NCI-H526 (cell line): ENCODE data around the gene BLOC1S6.

Source experiments
- DNase-seq, 2 experiments: peaks; one replicate each; lab custom pipeline; 2025; lab: John Stamatoyannopoulos, UW

BLOC1S6 gene, protein sequence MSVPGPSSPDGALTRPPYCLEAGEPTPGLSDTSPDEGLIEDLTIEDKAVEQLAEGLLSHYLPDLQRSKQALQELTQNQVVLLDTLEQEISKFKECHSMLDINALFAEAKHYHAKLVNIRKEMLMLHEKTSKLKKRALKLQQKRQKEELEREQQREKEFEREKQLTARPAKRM

GRCh38 chr15:45587095-45587862 is at the start of gene BLOC1S6:
TSS of gene BLOC1S6 (plus strand) at chr15:45587379. CDS start at chr15:45587444, 65 bp downstream.
- DNase-seq: peak; percentile 86 to 94

DNA sequence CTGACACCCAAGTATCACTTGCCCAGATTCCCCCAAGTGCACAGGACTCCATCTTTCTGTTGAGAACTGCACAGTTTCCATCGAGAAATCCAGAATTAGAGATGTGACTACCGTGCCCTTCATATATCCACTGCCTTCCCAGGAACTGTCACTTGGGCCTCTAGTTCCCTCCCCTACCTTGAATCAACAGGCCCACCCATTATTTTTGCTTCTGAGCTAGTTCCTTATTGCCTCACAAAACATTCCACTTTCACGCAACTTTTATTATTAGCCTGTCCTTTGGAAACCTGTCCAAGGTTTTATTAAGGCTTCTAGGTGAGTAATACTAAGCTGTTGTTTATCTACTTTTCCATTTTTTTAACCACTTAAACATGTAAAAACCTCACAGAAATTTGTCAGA is 47.5 kb upstream of the BLOC1S6 start:
- no peak for DNase-seq

DNA sequence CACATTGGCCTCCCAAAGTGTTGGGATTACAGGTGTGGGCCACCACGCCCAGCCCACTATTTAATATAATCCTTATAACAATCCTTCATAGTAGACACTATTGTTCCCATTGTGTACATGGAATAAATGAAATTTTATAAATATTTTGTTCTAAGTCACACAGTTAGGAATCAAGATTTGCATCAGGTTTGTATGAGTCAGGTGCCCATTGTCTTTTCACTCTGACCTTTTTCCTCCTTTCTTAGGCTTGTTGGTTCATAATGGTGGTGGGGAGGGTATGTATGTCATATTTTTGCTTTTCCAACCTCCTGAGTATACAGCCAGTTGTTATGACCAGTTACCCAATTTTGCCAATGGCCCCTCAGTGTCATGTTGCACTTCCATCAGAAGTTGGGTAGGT is 46.6 kb upstream of the BLOC1S6 start:
- no peak for DNase-seq

- DNase-seq: no peak
Observed at GRCh38 chr15:45543051-45543450, 44.1 kb upstream of the BLOC1S6 start.

DNA sequence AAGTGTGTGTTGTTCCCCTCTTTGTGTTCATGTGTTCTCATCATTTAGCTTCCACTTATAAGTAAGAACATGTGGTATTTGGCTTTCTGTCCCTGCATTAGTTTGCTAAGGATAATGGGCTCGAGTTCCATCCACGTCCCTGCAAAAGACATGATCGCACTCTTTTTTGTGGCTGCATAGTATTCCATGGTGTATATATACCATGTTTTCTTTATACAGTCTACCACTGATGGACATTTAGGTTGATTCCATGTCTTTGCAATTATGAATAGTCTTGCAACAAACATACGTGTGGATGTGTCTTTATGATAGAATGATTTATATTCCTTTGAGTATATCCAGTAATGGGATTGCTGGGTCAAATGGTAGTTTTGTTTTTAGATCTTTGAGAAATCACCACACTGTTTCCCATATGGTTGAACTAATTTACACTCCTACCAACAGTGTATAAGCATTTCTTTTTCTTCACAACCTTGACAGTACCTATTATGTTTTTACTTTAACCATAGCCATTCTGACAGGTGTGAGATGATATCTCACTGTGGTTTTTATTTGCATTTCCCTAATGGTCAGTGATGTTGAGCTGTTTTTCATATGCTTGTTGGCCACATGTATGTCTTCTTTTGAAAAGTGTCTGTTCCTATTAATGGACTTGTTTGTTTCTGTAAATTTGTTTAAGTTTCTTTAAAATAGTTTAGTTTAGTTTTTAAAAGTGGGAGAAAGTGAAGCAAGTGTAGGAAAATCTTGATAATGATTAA is 42.7 kb upstream of the BLOC1S6 start:
- DNase-seq: peak; percentile 62 to 74

- no peak for DNase-seq
Observed at GRCh38 chr15:45546789-45547188, 40.4 kb upstream of the BLOC1S6 start.

DNA sequence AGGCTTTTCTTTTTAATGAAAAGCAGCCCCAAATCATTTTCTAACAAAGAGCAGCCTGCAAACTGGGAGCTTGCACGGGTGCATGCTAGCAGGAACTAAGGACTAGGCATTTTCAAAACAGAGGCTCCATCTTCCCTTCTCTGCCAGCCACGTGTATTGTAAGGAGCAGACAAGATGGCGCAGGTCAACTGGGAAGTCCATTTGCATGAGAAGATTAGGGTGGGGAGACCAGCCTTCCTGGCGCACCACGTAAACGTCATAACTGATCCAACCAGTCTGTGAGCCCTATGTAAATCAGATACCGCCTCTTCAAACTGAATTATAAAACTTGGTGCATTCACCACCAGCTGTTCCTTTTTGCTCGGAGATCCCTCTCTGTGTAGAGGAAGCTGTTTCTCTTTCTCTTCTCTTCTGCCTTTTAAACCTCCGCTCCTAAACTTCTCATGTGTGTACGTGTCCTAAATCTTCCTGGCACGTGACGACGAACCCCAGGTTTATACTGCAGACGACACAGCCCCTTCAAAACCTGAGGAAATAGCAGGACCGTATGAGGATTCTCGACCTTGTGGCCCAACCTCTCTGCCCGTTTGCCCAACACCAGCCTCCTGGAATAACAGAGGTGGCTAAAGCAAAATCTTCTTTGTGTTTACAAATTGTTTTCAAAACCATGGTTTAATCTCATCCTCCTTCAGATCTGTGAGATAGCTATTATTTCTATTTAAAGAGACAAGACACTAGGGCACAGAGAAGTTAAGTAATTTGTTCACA is 38.2 kb upstream of the BLOC1S6 start:
- peak in 1 of 2 experiments; percentile 10 for DNase-seq

GRCh38 chr15:45549541-45550220 is 37.5 kb upstream of the BLOC1S6 start:
- DNase-seq: no peak

- DNase-seq: no peak
Observed at GRCh38 chr15:45550436-45550835, 36.7 kb upstream of the BLOC1S6 start.

- DNase-seq: no peak
Observed at GRCh38 chr15:45551676-45552075, 35.5 kb upstream of the BLOC1S6 start.

GRCh38 chr15:45555934-45556608 is 31.1 kb upstream of the BLOC1S6 start:
- no peak for DNase-seq

GRCh38 chr15:45572617-45573016 is 14.6 kb upstream of the BLOC1S6 start:
- DNase-seq: no peak

GRCh38 chr15:45573961-45574629 is 13.1 kb upstream of the BLOC1S6 start:
- peak in 1 of 2 experiments; percentile 36 for DNase-seq

DNA sequence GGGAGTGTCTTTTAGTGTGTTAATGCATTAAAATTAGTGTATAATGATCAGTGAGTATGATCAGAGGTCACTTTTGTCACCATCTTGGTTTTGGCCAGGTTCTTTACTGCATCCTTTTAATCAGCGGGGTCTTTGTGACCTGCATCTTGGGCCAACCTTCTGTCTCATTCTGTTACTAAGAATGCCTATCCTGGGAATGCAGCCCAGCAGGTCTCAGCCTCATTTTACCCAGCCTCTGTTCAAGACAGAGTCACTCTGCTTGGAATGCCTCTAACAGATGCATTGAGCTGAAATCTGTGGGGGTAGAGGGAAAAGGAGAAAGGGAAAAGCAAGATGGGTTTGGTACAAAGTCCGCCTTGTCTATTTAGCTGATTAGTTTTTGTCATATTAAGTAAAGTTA is 5.3 kb upstream of the BLOC1S6 start:
- DNase-seq: no peak

GRCh38 chr15:45583731-45584639 is 3.2 kb upstream of the BLOC1S6 start:
- no peak for DNase-seq

GRCh38 chr15:45585069-45585791 is 1.9 kb upstream of the BLOC1S6 start:
- no peak for DNase-seq

DNA sequence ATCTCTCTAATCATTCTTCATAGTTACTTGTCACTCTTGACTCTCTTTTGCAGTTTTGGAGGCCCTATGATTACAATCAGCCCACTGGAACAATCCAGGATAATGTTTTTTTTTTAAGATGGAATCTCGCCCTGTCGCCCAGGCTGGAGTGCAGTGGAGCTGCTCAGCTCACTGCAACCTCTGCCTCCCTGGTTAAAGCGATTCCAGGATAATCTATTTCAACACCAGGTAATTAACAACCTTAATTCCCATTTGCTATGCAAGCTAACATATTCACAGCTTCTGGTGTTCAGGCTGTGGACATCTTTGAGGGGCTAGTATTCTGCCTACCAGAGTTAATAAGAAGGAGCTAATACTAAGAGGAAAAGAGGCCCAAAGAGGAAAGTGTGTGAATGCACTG is 1.1 kb upstream of the BLOC1S6 start:
- DNase-seq: peak in 1 of 2 experiments; percentile 6

DNA sequence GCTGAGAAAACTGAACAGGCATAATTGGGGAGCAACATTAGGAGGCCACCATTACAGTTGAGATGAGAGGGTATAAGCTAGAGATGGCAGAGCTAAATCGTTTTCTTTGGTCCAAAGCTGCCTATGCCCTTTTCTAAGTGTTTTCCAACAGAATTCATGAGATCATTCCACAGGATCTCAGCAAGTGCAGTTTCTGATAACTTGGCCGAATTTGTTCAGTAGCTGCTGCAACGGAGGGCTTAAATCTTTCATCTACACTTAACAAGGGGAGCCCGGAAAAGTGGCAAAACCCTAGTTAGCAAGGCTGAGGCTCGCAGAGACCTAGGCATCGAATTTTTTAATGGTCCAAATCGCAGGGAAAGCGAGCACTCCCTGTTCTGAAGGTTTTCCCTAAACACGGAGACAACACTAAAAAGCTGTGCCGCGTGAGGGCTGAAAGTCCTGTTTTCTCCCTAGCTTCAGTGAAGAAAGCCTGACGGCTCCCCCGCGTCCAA is 531 bp upstream of the BLOC1S6 start:
- no peak for DNase-seq

- DNase-seq: no peak
Observed at GRCh38 chr15:45587863-45588170, 638 bp downstream of the BLOC1S6 start.
